Pancreas (tissue), 10 donors: ENCODE measurements around the gene ATP6V0E1. TPM values are rescaled to one million over a fixed set of nuclear protein-coding genes. Genes with fewer than 3 reads are reported as not detected.
A peak's percentile ranks its signal among the peaks of the same experiment; 100 is the strongest.

Source experiments
- ATAC-seq, 4 donors: fragments of 200-7000 bp; cut with Tn5 transposase; one replicate each; pipeline versions ENCODE4 v1.8.0 to v1.9.1; 2020; ENCODE audit warnings: mild to moderate bottlenecking in 4 of 4, moderate library complexity in 4 of 4
- DNase-seq, 6 donors: peaks; one replicate each; pipeline ENCODE4 v3.0.0-alpha.2; 2020
- FAIRE-seq: peaks from 2 replicates; lab custom pipeline; 2012; peaks lifted over from hg19 to GRCh38; lab: Jason Lieb, UNC
- H3K27ac ChIP-seq, 4 donors: fragments of 200-600 bp; sonication (generic); 1 replicate in 3 of 4; 2 replicates in 1 of 4; pipeline versions ENCODE4 v1.5.0 to v1.8.0; 2020
- H3K27me3 ChIP-seq, 4 donors: fragments of 200-600 bp; one replicate each; pipeline ENCODE4 v1.8.0; 2021
- H3K36me3 ChIP-seq, 3 donors: fragments of 200-600 bp; sonication (generic) in 1 of 3; one replicate each; pipeline versions ENCODE4 v1.5.0 to v1.8.0; 2020 to 2021
- H3K4me1 ChIP-seq, 3 donors: fragments of 200-600 bp; one replicate each; pipeline ENCODE4 v1.8.0; 2021
- H3K4me3 ChIP-seq, 4 donors: fragments of 200-600 bp; sonication (generic) in 2 of 4; one replicate each; pipeline versions ENCODE4 v1.5.0 to v1.8.0; 2020 to 2021
- H3K9me3 ChIP-seq, 4 donors: fragments of 200-600 bp; one replicate each; pipeline ENCODE4 v1.8.0; 2021
- WGBS, 2 donors: extraction: QIAGEN DNeasy Blood & Tissue Kit; methylation state at CpG; one replicate each; pipeline ENCODE4 v1.1.7; 2013; 5-methylcytosine and 5-hydroxymethylcytosine counted together
- intact Hi-C, 3 donors: fragments of 100-400 bp; cut with DNase I; formaldehyde crosslinking; loops; one replicate each; pipeline versions ENCODE4 v1.11.1 to v1.14.2; 2022
- polyA plus RNA-seq, 2 donors: library from polyadenylated mRNA; stranded (reverse); fragments of 200-250 nt; gene quantifications; one replicate each; pipeline ENCODE4 v1.2.3, GENCODE V29; 2013
- total RNA-seq, 6 donors: library from RNA; stranded (reverse); fragmentation: NEBNext Ultra II Directional in 4 of 6; extraction: Animal tissue kit (Norgen Biotek cat#: 25700) in 4 of 6; gene quantifications; one replicate each; pipeline versions ENCODE4 v1.2.1 to v1.2.4, GENCODE V29; 2021 to 2023
- TF ChIP-seq, protein P1 (sequence below), 4 donors: fragments of 200-600 bp; sonication (generic) in 3 of 4; IDR thresholded peaks; one replicate each; pipeline versions ENCODE4 v1.5.0 to v1.8.0; 2021; ENCODE audit warnings: antibody characterized with exemption in 4 of 4
- donor health status: healthy with polysubstance abuse.
- donor health status: DM: no; HTN: no; CAD: no; lungs with moderate emphysema.
- donor health status: DM: no; HTN: no; CAD: no.
- donor health status: control.
- donor health status: control.
- donor health status: Bipolar disorder and iron deficiency.
- donor health status: DM: yes; HTN: yes; CAD: no.
- donor health status: DM: no; HTN: no; CAD: no.
- donor health status: DM: no; HTN: no; CAD: no.
- donor health status: DM: yes; HTN: yes; CAD: no.

ATP6V0E1 gene
- total and polyA plus RNA-seq, 8 donors, result 60.3 to 162 (median 89.7) TPM

DNA sequence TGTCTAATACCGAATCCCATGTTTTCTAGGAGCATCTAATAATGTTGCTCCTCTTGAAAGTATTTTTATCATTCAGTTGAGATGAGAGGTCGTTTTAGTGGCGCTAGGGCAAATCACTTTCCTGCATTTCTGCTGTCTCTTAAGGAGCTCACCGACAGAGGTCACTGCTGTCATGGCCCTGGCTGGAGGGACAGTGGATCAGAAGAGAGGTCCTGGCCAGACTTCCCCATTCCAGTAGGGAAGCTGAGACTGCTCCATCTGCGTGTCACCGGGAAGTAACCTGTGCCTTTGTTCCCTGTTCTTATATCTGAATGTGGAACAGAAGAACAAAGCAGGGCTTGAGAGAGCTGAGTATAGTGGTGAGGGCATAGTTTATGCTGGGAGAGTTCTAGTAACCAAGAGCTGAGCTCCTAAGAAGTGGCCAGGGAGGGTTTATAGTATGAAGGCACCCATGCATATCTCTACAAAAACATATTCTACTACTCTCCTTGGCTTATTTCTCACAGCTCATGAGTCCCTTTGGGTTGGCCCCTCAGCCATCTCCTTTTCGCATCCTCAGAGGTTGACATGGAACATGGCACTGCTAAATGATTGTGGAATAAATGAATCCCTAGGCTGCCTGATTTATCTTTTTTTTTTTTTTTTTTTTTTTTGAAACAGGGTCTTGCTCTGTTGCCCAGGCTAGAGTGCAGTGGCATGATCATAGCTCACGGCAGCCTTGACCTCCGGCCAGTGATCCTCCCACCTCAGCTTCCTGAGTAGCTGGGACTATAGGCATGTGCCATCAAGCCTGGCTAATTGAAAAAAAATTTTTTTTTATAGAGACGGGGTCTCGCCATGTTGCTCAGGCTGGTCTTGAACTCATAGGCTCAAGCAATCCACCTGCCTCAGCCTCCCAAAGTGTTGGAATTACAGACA lies 27.2 kb downstream of the ATP6V0E1 start:
- ATAC-seq, result peak; percentile 47 to 90 (median 83)
- H3K27me3 ChIP-seq, result no peaks in the 10 kb centered on the region
- H3K27ac ChIP-seq, result peak overlapping the region in 2 of 4 donors; percentile 31 to 44
- intact Hi-C loops, result no loop called here
- WGBS, 2 donors, result 59 to 60% methylated on average over 11 of the region's 11 CpGs
- H3K4me3 ChIP-seq, result no peak overlapping the region
- DNase-seq, result peak in 3 of 6 donors; percentile 27 to 66 (median 41)
- H3K9me3 ChIP-seq, result no peaks in the 10 kb centered on the region
- FAIRE-seq, result no peak
- no peaks in the 10 kb centered on the region for H3K36me3 ChIP-seq
- H3K4me1 ChIP-seq, result peaks cover 3 to 11% (median 5%) of the 10 kb centered on the region in 3 donors
- TF ChIP-seq, protein P1, sequence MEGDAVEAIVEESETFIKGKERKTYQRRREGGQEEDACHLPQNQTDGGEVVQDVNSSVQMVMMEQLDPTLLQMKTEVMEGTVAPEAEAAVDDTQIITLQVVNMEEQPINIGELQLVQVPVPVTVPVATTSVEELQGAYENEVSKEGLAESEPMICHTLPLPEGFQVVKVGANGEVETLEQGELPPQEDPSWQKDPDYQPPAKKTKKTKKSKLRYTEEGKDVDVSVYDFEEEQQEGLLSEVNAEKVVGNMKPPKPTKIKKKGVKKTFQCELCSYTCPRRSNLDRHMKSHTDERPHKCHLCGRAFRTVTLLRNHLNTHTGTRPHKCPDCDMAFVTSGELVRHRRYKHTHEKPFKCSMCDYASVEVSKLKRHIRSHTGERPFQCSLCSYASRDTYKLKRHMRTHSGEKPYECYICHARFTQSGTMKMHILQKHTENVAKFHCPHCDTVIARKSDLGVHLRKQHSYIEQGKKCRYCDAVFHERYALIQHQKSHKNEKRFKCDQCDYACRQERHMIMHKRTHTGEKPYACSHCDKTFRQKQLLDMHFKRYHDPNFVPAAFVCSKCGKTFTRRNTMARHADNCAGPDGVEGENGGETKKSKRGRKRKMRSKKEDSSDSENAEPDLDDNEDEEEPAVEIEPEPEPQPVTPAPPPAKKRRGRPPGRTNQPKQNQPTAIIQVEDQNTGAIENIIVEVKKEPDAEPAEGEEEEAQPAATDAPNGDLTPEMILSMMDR (IDR thresholded peaks at IDR 0.05), result peak in 2 of 4 donors; percentile 23 to 27

DNA sequence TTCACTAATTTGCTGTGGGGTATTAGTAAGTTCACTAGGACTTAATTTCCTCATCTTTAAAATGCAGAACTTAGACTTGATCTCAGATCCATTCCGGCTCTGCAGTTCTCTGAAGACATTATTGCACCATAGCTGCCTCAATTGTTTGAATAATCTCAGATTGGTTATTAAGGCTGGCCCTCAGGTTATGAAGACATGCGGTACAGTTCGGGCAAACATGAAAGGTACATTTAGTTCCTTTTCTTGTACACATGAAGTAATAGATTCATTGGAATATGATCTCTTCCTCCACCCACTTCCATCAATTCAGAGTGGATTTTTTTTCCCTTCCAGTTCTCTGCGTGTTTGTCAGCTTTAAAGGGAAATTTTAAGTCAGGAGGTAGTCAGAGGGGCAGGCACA lies 28.0 kb downstream of the ATP6V0E1 start:
- intact Hi-C loops, result no loop called here
- H3K4me1 ChIP-seq, result peaks cover 6 to 19% (median 11%) of the 10 kb centered on the region in 3 donors
- ATAC-seq, result peak; percentile 13 to 62 (median 30)
- no peaks in the 10 kb centered on the region for H3K9me3 ChIP-seq
- H3K36me3 ChIP-seq, result no peaks in the 10 kb centered on the region
- 57 to 72% methylated on average over 4 of the region's 4 CpGs for WGBS, 2 donors
- TF ChIP-seq, protein P1 (IDR thresholded peaks at IDR 0.05), result no peak
- H3K27me3 ChIP-seq, result no peaks in the 10 kb centered on the region
- no peak for DNase-seq
- H3K4me3 ChIP-seq, result no peak overlapping the region
- FAIRE-seq, result no peak
- H3K27ac ChIP-seq, result peak overlapping the region in 1 of 4 donors; percentile 44

DNA sequence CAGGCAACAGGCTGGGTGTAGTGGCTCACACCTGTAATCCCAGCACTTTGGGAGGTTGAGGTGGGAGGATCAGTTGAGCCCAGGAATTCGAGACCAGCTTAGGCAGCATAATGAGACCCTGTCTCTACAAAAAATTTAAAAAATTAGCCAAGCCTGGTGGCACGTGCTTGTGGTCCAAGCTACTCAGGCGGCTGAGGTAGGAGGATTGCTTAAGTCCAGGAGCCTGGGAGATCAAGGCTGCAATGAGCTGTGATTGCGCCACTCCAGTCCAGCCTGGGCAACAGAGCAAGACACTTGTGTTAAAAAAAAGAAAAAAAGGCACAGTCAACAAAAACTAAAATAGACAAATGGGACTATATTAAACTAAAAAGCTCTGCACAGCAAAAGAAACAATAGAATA lies 29.3 kb downstream of the ATP6V0E1 start:
- WGBS, 2 donors, result 92 to 96% methylated on average over 4 of the region's 4 CpGs
- no peak for FAIRE-seq
- H3K27ac ChIP-seq, result no peak overlapping the region
- H3K36me3 ChIP-seq, result no peaks in the 10 kb centered on the region
- DNase-seq, result no peak
- no peaks in the 10 kb centered on the region for H3K9me3 ChIP-seq
- no peaks in the 10 kb centered on the region for H3K27me3 ChIP-seq
- TF ChIP-seq, protein P1 (IDR thresholded peaks at IDR 0.05), result no peak
- H3K4me3 ChIP-seq, result no peak overlapping the region
- H3K4me1 ChIP-seq, result peaks cover 6 to 27% (median 16%) of the 10 kb centered on the region in 3 donors
- no peak for ATAC-seq
- intact Hi-C loops, result no loop called here

DNA sequence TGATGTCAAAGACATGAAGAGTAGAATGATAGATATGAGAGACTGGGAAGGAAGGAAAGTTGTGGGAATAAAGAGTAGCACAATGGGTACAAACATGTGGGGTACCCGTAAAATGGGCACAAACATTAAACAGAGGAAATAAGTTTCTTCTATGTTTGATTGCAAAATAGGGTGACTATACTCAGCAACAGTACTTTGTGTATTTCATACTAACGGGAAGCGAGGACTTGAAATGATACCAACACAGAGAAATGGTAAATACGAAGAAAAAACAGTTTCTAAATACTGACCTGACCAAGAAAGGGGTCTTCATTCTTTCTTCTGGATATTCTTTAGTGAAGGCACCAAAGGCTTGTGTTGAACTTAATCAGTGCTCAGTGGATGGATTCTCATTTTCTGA lies 31.1 kb downstream of the ATP6V0E1 start:
- Histone ChIP-seq H3K36me3 (no peaks in the 10 kb centered on the region), H3K4me3 (no peak overlapping the region), H3K9me3 (no peaks in the 10 kb centered on the region), H3K27me3 (no peaks in the 10 kb centered on the region), H3K4me1 (peaks cover 6 to 27% (median 16%) of the 10 kb centered on the region in 3 donors), H3K27ac (peak overlapping the region in 2 of 4 donors; percentile 61 to 81)
- ATAC-seq (no peak), FAIRE-seq (no peak), DNase-seq (no peak)
- intact Hi-C loops, result no loop called here
- WGBS, 2 donors, result 94 to 96% methylated on average over 4 of the region's 4 CpGs
- TF ChIP-seq, protein P1 (IDR thresholded peaks at IDR 0.05), result no peak
